GM12873 (cell line): ENCODE measurements around the gene GIMAP5.

ENCODE experiments used
- CTCF ChIP-seq: IDR thresholded peaks from 2 replicates; pipeline ENCODE4 v1.5.1; 2012; ENCODE audit warnings: low read depth, mild to moderate bottlenecking, moderate library complexity, low read length, control low read depth; ENCODE audit not compliant: insufficient read depth; ENCODE audit errors: missing control alignments

The GIMAP5 gene

DNA sequence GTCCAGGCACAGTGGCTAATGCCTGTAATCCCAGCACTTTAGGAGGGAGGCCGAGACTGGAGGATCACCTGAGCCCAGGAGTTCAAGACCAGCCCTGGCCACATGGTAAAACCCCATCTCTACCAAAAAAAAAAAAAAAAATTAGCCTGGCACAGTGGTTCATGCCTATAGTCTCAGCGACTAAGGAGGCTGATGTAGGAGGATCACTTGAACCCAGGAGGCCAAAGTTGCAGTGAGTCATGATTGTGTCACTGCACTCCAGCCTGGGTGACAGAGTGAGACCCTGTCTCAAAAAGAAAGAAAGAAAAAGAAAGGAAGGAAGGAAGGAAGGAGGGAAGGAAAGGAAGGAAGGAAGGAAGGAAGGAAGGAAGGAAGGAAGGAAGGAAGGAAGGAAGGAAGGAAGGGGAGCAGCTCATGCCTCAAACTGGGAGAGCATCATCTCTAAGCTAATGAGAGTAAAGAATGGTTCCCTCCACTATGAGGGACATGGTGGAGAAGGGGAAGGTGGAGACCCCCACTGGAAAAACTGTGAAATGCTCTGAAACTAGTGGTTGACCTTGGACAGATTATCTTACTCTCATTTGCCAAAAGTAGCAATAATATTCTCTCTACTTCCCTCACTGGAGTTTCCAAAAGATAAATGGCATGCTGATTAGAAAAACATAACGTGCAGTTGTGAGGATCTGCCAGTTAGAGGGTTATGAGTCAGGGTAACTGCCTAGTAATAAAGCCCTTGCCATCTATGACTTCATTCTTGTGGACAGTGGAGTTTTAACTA, 16.8 kb downstream of the GIMAP5 start:
- TF ChIP-seq CTCF = peak; percentile 63

DNA sequence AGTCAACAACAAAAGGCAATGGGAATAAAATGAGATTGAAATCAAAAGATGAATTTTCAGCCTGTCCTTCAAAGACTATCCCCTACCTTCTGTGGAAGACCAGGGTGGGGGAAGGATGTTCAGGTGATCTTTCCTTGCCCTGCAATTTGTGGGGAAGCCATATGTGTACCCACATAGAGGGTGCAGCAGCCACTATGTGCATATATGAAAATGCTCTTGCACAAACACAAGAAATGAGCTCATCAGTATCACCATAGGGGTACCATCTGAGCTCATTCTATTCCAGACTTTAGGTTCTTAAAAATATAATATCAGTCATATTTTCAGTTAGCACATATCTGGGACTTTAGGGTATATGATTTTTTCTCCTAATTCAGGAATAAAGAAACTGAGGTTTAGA, 17.7 kb downstream of the GIMAP5 start:
- no peak for TF ChIP-seq CTCF

- TF ChIP-seq CTCF = no peak
Observed at GRCh38 chr7:150755473-150756099, 18.4 kb downstream of the GIMAP5 start.

GRCh38 chr7:150756166-150756565, 18.9 kb downstream of the GIMAP5 start:
- no peak for TF ChIP-seq CTCF

- peak; percentile 57 for TF ChIP-seq CTCF
Observed at GRCh38 chr7:150756858-150757257, 19.6 kb downstream of the GIMAP5 start.

DNA sequence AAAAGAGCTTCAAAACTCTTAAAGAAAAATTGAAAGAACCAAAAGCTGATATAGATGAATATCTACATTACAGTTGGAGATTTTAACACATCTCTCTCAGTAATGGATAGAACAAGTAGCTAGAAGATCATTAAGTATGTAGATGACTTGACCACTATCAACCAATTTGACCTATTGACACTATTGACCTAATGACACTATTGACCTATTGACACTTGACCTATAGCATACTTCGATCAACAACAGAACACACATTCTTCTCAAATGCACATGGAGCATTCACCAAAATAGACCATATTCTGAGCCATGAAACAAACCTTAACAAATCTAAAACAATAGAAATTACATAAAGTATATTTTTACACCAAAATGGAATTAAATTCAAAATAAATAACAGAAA, 22.3 kb downstream of the GIMAP5 start:
- no peak for TF ChIP-seq CTCF

DNA sequence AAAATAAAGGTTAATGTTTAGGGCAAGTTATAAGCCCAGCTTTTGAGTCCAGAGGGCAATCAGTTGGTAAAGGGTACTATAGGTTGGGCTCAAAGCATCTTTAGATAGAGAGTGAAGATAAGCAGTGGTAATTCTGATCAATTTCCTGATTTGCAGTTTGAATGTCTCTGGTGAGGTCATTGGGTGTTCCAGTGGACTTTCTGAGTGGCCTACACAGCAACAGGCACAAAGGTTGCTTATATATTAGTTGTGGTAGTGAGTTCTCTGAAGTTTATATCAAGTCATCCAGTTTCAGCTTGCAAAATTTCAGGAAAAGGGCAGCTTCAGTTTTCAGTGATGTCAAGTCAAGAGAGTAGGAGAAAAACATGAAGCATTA, 29.1 kb downstream of the GIMAP5 start:
- TF ChIP-seq CTCF = no peak
